BE2C (cell line): ENCODE measurements around the gene A3GALT2.

ENCODE experiments used
- DNase-seq: peaks from one replicate; pipeline ENCODE4 v3.0.0-alpha.2; 2020
- H3K27me3 ChIP-seq: fragments of 250-450 bp; sonication (Bioruptor Pico); 2 replicates; pipeline ENCODE4 v1.5.1; 2020; ENCODE audit warnings: mild to moderate bottlenecking
- H3K36me3 ChIP-seq: fragments of 250-450 bp; sonication (Bioruptor Pico); 2 replicates; pipeline ENCODE4 v1.5.1; 2020; ENCODE audit warnings: mild to moderate bottlenecking
- H3K4me1 ChIP-seq: fragments of 250-450 bp; sonication (Bioruptor Pico); 2 replicates; pipeline ENCODE4 v1.5.1; 2020
- H3K4me3 ChIP-seq: 2 replicates; pipeline ENCODE4 v1.5.1; 2011; ENCODE audit warnings: low read depth, low read length
- H3K9me3 ChIP-seq: fragments of 250-450 bp; sonication (Bioruptor Pico); 2 replicates; pipeline ENCODE4 v1.5.1; 2020
- TF ChIP-seq, protein P1 (sequence below): IDR thresholded peaks from 2 replicates; pipeline ENCODE4 v1.5.1; 2012; ENCODE audit warnings: mild to moderate bottlenecking, low read depth, low read length

Gene A3GALT2

DNA sequence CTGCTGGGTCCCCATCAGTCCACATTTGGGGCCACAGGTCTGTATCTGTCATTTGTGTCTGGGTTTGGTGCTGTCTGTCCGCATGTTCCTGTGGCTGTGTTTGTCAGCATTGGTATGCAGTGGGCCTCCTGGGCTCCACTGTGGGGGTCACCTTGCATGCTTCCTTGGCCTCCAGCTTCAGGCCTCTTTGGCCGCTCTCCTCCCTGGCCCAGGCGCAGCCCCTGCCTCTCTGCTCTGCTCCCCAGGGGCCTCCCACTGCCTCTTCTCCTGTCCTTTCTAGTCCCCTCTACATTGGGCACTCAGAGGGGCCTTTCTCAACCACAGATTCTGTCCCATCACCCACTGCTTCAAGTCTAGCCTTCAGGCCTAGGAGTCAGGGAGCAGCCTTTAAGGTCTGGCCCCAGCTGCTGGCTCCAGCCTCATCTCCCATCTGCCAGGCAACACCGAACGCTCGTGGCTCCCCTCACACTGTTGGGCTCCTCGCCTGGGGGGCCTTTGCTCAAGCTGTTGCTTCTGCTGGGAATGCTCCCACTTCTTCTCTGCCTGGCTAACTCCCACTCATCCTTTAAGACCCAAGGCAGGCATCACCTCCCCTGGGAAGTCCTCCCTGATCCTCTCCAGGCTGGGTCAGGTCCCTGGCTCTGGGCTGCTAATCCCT is 50.0 kb downstream of the A3GALT2 start:
- Histone ChIP-seq H3K36me3 (no peaks in the 10 kb centered on the region), H3K27me3 (no peaks in the 10 kb centered on the region), H3K4me3 (no peak overlapping the region), H3K4me1 (no peaks in the 10 kb centered on the region), H3K9me3 (no peaks in the 10 kb centered on the region)
- no peak for DNase-seq
- TF ChIP-seq, protein P1, sequence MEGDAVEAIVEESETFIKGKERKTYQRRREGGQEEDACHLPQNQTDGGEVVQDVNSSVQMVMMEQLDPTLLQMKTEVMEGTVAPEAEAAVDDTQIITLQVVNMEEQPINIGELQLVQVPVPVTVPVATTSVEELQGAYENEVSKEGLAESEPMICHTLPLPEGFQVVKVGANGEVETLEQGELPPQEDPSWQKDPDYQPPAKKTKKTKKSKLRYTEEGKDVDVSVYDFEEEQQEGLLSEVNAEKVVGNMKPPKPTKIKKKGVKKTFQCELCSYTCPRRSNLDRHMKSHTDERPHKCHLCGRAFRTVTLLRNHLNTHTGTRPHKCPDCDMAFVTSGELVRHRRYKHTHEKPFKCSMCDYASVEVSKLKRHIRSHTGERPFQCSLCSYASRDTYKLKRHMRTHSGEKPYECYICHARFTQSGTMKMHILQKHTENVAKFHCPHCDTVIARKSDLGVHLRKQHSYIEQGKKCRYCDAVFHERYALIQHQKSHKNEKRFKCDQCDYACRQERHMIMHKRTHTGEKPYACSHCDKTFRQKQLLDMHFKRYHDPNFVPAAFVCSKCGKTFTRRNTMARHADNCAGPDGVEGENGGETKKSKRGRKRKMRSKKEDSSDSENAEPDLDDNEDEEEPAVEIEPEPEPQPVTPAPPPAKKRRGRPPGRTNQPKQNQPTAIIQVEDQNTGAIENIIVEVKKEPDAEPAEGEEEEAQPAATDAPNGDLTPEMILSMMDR, result no peak

DNA sequence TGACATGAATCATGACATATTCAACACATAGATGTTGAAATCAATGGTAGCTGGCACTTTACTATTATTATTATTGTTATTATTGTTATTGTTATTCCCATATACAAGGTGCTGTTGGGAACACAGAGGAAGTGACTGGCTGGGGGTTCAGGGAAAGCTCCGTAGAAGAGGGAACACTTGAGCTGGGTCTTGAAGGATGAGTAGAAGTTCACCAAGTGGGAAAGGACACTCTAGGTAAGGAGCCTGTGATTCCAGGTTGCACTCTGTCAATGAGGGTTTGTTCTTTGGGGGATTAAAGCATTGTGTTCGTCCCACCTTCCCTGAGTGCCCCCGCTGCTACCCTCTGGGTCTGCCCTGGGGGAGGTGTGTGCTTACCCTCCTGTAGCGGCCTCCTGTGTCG is 50.5 kb downstream of the A3GALT2 start:
- TF ChIP-seq, protein P1, result no peak
- no peak for DNase-seq
- no peaks in the 10 kb centered on the region for H3K27me3 ChIP-seq
- H3K4me3 ChIP-seq, result no peak overlapping the region
- H3K9me3 ChIP-seq, result no peaks in the 10 kb centered on the region
- no peaks in the 10 kb centered on the region for H3K4me1 ChIP-seq
- H3K36me3 ChIP-seq, result no peaks in the 10 kb centered on the region

- H3K36me3 ChIP-seq, result no peaks in the 10 kb centered on the region
- H3K9me3 ChIP-seq, result no peaks in the 10 kb centered on the region
- no peaks in the 10 kb centered on the region for H3K27me3 ChIP-seq
- TF ChIP-seq, protein P1, result no peak
- no peak overlapping the region for H3K4me3 ChIP-seq
- no peaks in the 10 kb centered on the region for H3K4me1 ChIP-seq
- DNase-seq, result no peak
These were observed 51.3 kb downstream of the A3GALT2 start for GRCh38 chr1:33269621-33270020.

GRCh38 chr1:33268927-33269610 is 51.8 kb downstream of the A3GALT2 start:
- Histone ChIP-seq H3K27me3 (no peaks in the 10 kb centered on the region), H3K4me1 (no peaks in the 10 kb centered on the region), H3K9me3 (no peaks in the 10 kb centered on the region), H3K4me3 (no peak overlapping the region), H3K36me3 (no peaks in the 10 kb centered on the region)
- DNase-seq, result no peak
- TF ChIP-seq, protein P1, result no peak

- Histone ChIP-seq H3K36me3 (no peaks in the 10 kb centered on the region), H3K4me3 (no peak overlapping the region), H3K4me1 (no peaks in the 10 kb centered on the region), H3K9me3 (no peaks in the 10 kb centered on the region), H3K27me3 (no peaks in the 10 kb centered on the region)
- TF ChIP-seq, protein P1, result no peak
- DNase-seq, result no peak
These were observed 52.4 kb downstream of the A3GALT2 start for GRCh38 chr1:33268457-33268856.
